ENCODE measurements around the gene MPP7.

Gene MPP7

DNA sequence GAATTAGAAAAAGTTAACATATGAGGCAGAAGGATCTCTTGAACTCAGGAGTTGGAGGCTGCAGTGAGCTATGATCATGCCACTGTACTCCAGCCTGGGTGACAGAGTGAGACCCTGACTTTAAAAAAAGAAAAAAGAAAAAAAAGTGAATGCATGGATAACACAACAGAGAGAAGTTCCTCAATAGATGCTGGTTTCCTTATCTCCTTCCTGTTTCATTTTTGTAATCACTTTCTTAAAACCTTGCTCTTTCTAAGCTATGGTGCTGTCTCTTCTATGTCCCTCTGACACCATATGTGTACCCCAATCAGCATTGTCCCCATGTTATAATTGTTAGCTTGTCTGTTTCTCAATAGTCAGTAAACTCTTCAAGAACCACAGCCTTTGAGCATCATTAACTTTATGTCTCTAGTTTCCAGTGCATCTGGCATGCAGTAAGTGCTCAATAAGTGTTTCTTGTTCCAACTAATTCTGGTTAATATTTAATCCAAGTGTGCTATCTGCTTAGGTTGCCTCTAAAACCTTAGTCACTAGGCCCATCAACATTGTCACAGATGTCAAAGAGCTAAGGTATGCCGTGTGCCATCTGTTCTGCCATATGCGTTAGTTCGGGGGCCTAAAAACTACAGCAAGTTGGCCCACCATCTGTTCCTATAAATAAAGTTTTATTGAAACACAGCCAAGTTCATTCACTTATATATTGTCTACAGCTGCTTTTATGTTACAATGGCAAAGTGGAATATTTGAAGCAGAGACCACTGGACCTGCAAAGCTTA is 36.2 kb downstream of the MPP7 start:
- no peak for DNase-seq (ENCODE audit: low spot score)

DNA sequence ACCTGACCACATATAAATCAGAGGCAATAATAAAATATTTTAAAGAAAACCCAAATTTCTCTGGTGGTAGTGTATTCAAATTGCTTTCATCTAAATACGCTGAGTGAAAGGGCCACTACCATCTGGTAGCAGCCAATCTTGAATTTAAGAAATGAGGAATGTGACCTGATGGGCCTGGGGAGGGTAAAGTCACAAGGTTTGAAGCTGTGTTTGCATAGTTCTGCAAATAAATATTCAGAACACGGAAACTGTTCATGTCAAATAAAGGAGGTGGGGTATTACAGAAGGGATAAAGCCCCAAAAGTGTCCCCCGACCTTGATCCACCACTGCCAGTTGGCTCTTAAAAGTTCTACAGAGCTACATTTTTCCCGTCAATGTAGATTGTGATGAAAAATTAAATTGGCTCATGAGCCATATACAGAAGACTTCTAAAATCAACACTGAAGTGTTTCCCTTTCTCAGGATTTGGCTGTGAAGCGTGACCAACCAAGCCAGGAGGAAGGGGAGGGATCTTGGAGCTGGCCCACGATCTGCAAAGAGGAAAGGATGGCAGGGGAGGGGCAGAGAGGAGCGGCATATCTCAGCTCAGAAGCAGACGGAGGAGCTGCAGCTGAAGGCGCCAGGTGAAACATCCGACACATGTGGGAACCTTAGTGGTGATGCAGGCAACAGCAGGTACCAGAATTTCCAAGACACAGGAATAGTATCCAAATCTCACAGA is 39.6 kb downstream of the MPP7 start:
- DNase-seq (ENCODE audit: low spot score) = no peak

DNA sequence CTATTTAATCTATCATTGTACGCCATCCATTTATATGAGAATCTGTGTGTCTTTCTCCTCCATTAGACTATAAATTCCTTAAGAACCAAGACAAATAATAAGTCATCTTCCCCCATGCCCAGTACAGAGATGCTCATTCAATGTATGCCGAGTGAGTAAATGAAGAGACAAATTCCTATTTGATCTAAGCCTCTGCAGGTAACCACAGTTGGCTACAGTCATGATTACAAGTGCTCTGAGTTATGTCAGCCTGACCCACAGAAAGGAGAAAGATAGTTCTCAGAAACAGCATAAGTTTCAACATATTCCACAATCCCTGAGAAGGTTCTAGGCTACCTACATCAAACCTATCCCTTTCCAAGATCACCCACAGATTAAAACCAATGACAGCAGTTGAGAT is 46.1 kb downstream of the MPP7 start:
- no peak for DNase-seq (ENCODE audit: low spot score)

DNA sequence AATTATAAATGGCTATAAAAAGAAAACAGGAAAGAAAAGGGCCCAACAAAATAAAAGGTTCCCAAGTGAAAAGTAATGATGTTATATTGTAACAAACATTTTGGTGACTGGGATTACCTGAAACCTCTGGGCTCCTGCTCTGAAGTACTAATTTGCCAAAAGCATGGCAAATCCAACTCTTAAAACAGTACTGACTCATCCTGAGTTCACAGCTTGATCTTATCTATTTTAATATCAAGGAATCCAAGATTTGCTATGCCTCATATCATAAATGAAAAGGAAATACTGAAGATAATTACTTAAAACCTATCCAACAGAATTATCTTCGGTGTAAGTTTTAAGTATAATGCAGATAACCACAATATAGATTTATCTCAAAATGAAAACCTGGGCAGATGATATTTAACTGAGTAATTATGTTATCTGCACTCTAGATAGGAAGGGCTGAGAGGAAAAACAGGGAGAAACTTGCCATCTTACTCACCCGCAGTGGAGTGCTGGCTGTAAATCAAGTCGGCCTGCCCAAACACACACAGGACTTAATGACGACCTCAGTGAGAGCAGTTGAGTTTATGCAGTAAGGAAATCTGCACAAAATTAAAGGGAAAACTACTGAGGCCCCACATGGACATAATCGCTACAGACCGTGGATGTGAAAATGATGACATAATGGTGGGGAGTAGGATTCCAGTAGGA is 48.4 kb downstream of the MPP7 start:
- DNase-seq (ENCODE audit: low spot score) = peak; percentile 31

DNA sequence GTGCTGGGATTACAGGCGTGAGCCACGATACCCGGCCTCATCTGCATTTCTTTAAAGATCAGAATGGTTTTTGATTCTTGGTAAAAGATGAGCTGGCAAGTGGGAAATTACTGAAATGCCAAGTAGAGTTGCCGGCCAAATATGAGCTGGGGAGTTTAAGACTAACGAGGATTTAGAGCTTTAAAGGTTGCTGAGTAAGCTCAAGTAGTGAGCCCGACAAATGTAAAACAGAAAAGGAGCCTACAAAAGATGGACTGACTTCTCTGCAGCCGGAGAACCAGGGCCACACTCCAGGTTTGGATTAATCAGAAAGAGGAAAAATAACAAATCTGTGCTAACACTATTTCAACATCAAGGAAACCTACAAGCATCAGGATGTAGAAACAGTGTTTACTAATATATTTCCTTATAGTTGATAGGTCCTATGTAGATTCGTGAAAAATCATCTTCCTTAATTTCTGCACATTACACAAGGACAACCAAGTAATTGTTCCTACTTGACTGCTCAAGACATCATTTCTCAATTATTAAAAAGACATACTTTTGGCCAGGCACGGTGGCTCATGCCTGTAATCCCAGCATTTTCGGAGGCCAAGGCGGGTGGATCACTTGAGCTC is 49.6 kb downstream of the MPP7 start:
- no peak for DNase-seq (ENCODE audit: low spot score)
